ENCODE data around the gene FLCN.
"Not testable (repeated sequence)": the region's sequence is repeated elsewhere in the genome, so short reads cannot be mapped to it uniquely, and the experiment has no call there.

Gene FLCN

DNA sequence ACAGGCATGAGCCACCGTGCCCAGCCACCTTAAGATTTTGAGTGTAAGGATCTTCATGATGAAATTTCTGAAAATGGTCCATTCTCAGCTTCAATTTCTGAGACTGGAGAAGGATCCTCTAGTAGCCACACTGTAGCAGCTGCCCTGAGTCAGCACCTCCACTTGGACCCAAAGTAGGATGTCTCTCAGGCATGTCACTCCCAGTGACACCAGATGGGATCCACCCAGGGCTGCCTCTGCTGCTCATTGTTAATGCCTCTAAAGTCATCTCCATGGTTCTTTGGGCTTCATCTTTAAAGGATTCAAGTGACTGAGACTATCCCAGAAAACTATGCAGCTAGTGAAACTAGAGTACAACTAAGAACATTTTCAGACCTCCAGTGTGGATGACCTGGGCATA lies 38.7 kb downstream of the FLCN start:
- ATAC-seq: no peak
- TF ChIP-seq ESRRG (CRISPR knock-in tag; IDR thresholded peaks at IDR 0.05): no peak
- TF ChIP-seq ZFP3 (CRISPR knock-in tag; IDR thresholded peaks at IDR 0.05): no peak

DNA sequence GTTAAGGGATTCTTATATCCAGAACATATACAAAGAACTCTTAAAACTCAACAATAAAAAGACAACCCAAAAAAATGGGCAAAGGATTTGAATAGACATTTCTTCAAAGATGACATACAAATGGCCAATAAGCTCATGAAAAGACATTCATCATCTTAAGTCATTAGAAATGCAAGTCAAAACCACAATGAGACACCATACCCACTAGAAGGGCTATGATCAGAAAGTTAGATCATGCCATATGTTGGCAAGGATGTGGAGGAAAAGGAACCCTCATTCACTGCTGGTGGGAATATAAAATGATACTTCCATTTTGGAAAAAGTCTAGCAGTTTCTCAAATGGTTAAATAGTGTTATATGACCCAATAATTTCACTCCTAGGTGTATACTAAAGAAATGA lies 40.2 kb downstream of the FLCN start:
- no peak for ATAC-seq
- TF ChIP-seq ZNF565 (CRISPR knock-in tag; conservative IDR thresholded peaks at IDR 0.05; ENCODE audit: low read depth) (no peak), ZNF8 (CRISPR knock-in tag; IDR thresholded peaks at IDR 0.05) (no peak), ZFP30 (CRISPR knock-in tag; IDR thresholded peaks at IDR 0.05) (no peak), GLIS3 (CRISPR knock-in tag; IDR thresholded peaks at IDR 0.05) (no peak), TCF4 (CRISPR knock-in tag; IDR thresholded peaks at IDR 0.05; ENCODE audit: borderline replicate concordance) (no peak), TOX (CRISPR knock-in tag; IDR thresholded peaks at IDR 0.05; ENCODE audit: borderline replicate concordance) (no peak), ESRRG (CRISPR knock-in tag; IDR thresholded peaks at IDR 0.05) (no peak), ARNTL (CRISPR knock-in tag; IDR thresholded peaks at IDR 0.05; ENCODE audit: borderline replicate concordance, low read depth) (no peak), ZFP3 (CRISPR knock-in tag; IDR thresholded peaks at IDR 0.05) (no peak), SNAI2 (CRISPR knock-in tag; IDR thresholded peaks at IDR 0.05) (no peak), PPARA (CRISPR knock-in tag; IDR thresholded peaks at IDR 0.05; ENCODE audit: borderline replicate concordance) (no peak), OSR1 (CRISPR knock-in tag; IDR thresholded peaks at IDR 0.05) (no peak)
- TF ChIP-seq, protein P1, sequence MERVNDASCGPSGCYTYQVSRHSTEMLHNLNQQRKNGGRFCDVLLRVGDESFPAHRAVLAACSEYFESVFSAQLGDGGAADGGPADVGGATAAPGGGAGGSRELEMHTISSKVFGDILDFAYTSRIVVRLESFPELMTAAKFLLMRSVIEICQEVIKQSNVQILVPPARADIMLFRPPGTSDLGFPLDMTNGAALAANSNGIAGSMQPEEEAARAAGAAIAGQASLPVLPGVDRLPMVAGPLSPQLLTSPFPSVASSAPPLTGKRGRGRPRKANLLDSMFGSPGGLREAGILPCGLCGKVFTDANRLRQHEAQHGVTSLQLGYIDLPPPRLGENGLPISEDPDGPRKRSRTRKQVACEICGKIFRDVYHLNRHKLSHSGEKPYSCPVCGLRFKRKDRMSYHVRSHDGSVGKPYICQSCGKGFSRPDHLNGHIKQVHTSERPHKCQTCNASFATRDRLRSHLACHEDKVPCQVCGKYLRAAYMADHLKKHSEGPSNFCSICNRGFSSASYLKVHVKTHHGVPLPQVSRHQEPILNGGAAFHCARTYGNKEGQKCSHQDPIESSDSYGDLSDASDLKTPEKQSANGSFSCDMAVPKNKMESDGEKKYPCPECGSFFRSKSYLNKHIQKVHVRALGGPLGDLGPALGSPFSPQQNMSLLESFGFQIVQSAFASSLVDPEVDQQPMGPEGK (CRISPR knock-in tag; IDR thresholded peaks at IDR 0.05; ENCODE audit: borderline replicate concordance): no peak
- TF ChIP-seq, protein P2, sequence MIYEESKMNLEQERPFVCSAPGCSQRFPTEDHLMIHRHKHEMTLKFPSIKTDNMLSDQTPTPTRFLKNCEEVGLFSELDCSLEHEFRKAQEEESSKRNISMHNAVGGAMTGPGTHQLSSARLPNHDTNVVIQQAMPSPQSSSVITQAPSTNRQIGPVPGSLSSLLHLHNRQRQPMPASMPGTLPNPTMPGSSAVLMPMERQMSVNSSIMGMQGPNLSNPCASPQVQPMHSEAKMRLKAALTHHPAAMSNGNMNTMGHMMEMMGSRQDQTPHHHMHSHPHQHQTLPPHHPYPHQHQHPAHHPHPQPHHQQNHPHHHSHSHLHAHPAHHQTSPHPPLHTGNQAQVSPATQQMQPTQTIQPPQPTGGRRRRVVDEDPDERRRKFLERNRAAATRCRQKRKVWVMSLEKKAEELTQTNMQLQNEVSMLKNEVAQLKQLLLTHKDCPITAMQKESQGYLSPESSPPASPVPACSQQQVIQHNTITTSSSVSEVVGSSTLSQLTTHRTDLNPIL (CRISPR knock-in tag; IDR thresholded peaks at IDR 0.05; ENCODE audit: low read depth): no peak
- TF ChIP-seq, protein P3, sequence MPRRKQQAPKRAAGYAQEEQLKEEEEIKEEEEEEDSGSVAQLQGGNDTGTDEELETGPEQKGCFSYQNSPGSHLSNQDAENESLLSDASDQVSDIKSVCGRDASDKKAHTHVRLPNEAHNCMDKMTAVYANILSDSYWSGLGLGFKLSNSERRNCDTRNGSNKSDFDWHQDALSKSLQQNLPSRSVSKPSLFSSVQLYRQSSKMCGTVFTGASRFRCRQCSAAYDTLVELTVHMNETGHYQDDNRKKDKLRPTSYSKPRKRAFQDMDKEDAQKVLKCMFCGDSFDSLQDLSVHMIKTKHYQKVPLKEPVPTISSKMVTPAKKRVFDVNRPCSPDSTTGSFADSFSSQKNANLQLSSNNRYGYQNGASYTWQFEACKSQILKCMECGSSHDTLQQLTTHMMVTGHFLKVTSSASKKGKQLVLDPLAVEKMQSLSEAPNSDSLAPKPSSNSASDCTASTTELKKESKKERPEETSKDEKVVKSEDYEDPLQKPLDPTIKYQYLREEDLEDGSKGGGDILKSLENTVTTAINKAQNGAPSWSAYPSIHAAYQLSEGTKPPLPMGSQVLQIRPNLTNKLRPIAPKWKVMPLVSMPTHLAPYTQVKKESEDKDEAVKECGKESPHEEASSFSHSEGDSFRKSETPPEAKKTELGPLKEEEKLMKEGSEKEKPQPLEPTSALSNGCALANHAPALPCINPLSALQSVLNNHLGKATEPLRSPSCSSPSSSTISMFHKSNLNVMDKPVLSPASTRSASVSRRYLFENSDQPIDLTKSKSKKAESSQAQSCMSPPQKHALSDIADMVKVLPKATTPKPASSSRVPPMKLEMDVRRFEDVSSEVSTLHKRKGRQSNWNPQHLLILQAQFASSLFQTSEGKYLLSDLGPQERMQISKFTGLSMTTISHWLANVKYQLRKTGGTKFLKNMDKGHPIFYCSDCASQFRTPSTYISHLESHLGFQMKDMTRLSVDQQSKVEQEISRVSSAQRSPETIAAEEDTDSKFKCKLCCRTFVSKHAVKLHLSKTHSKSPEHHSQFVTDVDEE (CRISPR knock-in tag; IDR thresholded peaks at IDR 0.05): no peak
- TF ChIP-seq, protein P4, sequence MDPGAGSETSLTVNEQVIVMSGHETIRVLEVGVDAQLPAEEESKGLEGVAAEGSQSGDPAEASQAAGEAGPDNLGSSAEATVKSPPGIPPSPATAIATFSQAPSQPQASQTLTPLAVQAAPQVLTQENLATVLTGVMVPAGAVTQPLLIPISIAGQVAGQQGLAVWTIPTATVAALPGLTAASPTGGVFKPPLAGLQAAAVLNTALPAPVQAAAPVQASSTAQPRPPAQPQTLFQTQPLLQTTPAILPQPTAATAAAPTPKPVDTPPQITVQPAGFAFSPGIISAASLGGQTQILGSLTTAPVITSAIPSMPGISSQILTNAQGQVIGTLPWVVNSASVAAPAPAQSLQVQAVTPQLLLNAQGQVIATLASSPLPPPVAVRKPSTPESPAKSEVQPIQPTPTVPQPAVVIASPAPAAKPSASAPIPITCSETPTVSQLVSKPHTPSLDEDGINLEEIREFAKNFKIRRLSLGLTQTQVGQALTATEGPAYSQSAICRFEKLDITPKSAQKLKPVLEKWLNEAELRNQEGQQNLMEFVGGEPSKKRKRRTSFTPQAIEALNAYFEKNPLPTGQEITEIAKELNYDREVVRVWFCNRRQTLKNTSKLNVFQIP (CRISPR knock-in tag; IDR thresholded peaks at IDR 0.05; ENCODE audit: borderline replicate concordance, low read depth): no peak

DNA sequence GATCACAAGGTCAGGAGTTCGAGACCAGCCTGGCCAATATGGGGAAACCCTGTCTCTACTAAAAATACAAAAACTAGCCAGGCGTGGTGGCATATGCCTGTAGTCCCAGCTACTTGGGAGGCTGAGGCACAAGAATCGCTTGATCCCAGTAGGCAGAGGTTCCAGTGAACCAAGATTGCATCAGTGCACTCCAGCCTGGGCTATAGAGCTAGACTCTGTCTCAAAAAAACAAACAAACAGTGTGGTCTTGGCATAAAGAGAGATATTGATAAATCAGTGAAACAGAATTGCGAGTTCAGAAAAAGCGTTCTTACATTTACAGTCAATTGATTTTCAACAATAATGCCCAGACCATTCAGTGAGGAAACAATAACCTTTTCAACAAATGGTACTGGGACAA lies 41.5 kb downstream of the FLCN start:
- not testable (repeated sequence) for ATAC-seq

DNA sequence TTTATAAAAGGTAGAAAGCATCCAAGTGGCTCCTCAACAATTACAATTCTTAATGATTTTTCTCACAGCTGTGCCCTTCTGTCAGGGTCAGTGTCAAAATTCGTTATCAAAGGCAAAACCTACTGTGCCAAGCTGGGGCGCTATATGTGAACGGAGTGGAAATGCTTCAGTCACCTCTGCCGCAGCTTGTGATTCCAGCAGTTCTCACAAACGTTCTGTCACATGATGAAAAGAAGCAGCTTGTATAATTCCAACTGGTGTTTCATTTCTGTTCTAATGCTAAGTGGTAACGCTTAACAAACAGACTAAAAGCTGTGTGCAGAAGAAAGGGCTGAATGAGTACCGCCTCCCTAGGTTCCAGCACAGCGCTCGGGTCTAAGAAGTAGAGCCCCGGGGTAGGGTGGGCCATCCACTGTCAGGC lies 45.0 kb downstream of the FLCN start:
- ATAC-seq: no peak
- TF ChIP-seq BACH2 (CRISPR knock-in tag; IDR thresholded peaks at IDR 0.05; ENCODE audit: borderline replicate concordance) (no peak), ZNF70 (CRISPR knock-in tag; IDR thresholded peaks at IDR 0.05) (no peak), OSR1 (CRISPR knock-in tag; IDR thresholded peaks at IDR 0.05) (no peak), CSDC2 (CRISPR knock-in tag; IDR thresholded peaks at IDR 0.05) (no peak), ARNTL (CRISPR knock-in tag; IDR thresholded peaks at IDR 0.05; ENCODE audit: borderline replicate concordance, low read depth) (no peak), RARB (CRISPR knock-in tag; IDR thresholded peaks at IDR 0.05) (no peak)
- TF ChIP-seq, protein P5, sequence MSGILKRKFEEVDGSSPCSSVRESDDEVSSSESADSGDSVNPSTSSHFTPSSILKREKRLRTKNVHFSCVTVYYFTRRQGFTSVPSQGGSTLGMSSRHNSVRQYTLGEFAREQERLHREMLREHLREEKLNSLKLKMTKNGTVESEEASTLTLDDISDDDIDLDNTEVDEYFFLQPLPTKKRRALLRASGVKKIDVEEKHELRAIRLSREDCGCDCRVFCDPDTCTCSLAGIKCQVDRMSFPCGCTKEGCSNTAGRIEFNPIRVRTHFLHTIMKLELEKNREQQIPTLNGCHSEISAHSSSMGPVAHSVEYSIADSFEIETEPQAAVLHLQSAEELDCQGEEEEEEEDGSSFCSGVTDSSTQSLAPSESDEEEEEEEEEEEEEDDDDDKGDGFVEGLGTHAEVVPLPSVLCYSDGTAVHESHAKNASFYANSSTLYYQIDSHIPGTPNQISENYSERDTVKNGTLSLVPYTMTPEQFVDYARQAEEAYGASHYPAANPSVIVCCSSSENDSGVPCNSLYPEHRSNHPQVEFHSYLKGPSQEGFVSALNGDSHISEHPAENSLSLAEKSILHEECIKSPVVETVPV (CRISPR knock-in tag; IDR thresholded peaks at IDR 0.05): no peak
